ENCODE results near the gene ENKUR. TPM values are rescaled to one million over a fixed set of nuclear protein-coding genes. Genes with fewer than 3 reads are reported as not detected.

The ENKUR gene
- total and polyA plus RNA-seq, 10 of the 15 experiments (the other 5 are each of a cell fraction or from before 2014, with no cell fraction given): 0.01 to 0.19 (median 0.11) TPM; not detected in 6

DNA sequence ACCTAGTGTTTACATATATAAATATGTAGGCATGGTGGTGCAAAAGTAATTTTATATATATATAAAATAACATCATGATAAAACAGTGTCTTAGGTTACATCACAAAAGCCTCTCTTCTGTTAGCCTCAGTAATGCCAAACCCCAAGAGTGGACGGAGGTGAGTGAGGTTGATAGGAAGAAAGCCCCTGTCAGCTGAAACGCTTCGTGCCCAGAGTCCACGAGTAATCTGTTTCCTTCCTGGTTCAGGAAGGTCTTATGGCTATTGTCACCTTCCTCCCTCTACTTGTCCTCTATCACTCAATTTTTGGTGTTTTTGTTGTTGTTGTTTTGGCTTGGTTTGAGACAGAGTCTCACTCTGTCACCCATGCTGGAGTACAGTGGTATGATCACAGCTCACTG lies 41.9 kb upstream of the ENKUR start:
- no peaks in the 10 kb centered on the region for H3K36me3 ChIP-seq (ENCODE audit: control insufficient read depth in 2 of 2, insufficient read depth in 2 of 2, low read length in 1 of 2)
- no peaks in the 10 kb centered on the region for H3K4me1 ChIP-seq (ENCODE audit: control insufficient read depth, insufficient read depth, low read length)
- ChIA-PET RAD21 (ENCODE audit: unreplicated experiment) (interaction anchor here (0.5 kb wide), 1 partner anchor 376 kb away, joined by 3 read pairs; no protein-coding TSS in a partner anchor), POLR2A (interaction anchor here (0.6 kb wide), 1 partner anchor 10 kb away, joined by 3 read pairs; no protein-coding TSS in a partner anchor), CTCF (interaction anchor here (1.0 kb wide), 1 partner anchor 21 kb away, joined by 3 read pairs; no protein-coding TSS in a partner anchor), SMC1A (ENCODE audit: uncharacterized antibody, unreplicated experiment) (interaction anchor here (2.3 kb wide), 1 partner anchor 23 kb away, joined by 6 read pairs; no protein-coding TSS in a partner anchor)
- no peaks in the 10 kb centered on the region for H4K20me1 ChIP-seq (ENCODE audit: control insufficient read depth, insufficient read depth)
- H2AFZ ChIP-seq (ENCODE audit: control insufficient read depth, low read depth, low read length): no peak overlapping the region
- no peaks in the 10 kb centered on the region for H3K9me3 ChIP-seq (replicated peaks; ENCODE audit: control insufficient read depth, insufficient read depth, low read length)
- ATAC-seq: no peak
- H3K79me2 ChIP-seq (ENCODE audit: control insufficient read depth, insufficient read depth, low read length): no peaks in the 10 kb centered on the region
- no peak overlapping the region for H3K27ac ChIP-seq (ENCODE audit: control insufficient read depth, insufficient read depth)
- no peak for DNase-seq (ENCODE audit: low read depth, low spot score)
- in situ Hi-C loops (cut with MboI): no loop called here
- no peak overlapping the region for H3K9ac ChIP-seq (ENCODE audit: control insufficient read depth, insufficient read depth, low read length)
- BruUV-seq (replicated peaks): no TSS peak
- intact Hi-C loops (cut with micrococcal nuclease; ENCODE audit: unreplicated experiment): no loop called here
- FAIRE-seq: no peak
- H3K4me3 ChIP-seq: no peak overlapping the region
- no peak overlapping the region for H3K4me2 ChIP-seq (ENCODE audit: control insufficient read depth, insufficient read depth)
- WGBS (ENCODE audit: insufficient coverage, insufficient replicate concordance, low lambda C conversion rate, missing lambda C conversion rate): 46% methylated on average over 4 of the region's 4 CpGs
- no peaks in the 10 kb centered on the region for H3K27me3 ChIP-seq (replicated peaks in 1 of 2; ENCODE audit: control insufficient read depth in 2 of 2, insufficient read depth in 2 of 2, low read length in 1 of 2)
- TF ChIP-seq IRF4 (IDR thresholded peaks at IDR 0.05; ENCODE audit: low read depth, low read length) (no peak), REST (IDR thresholded peaks at IDR 0.05; ENCODE audit: low read depth, low read length) (no peak), HSF1 (IDR thresholded peaks at IDR 0.05; ENCODE audit: low read depth, low read length) (no peak), NFYA (IDR thresholded peaks at IDR 0.05; ENCODE audit: borderline replicate concordance, low read depth, low read length) (no peak), E4F1 (IDR thresholded peaks at IDR 0.05; ENCODE audit: borderline replicate concordance, partially characterized antibody) (no peak), CBFB (IDR thresholded peaks at IDR 0.05; ENCODE audit: low read depth) (no peak), NR2C1 (IDR thresholded peaks at IDR 0.05) (no peak), RELA (IDR thresholded peaks at IDR 0.05; ENCODE audit: borderline replicate concordance, partially characterized antibody) (no peak), HDAC6 (IDR thresholded peaks at IDR 0.05; ENCODE audit: unreplicated experiment) (no peak), WRNIP1 (IDR thresholded peaks at IDR 0.05; ENCODE audit: borderline replicate concordance, low read depth, low read length) (no peak), SMC3 (IDR thresholded peaks at IDR 0.05; ENCODE audit: borderline replicate concordance, low read length) (no peak), POU2F2 (IDR thresholded peaks at IDR 0.05; ENCODE audit: borderline replicate concordance, low read depth, low read length) (no peak), ZZZ3 (IDR thresholded peaks at IDR 0.05; ENCODE audit: control insufficient read depth, insufficient read length, low read depth) (no peak), RCOR1 (conservative IDR thresholded peaks at IDR 0.05; ENCODE audit: low read depth, low read length) (no peak), EP300 (IDR thresholded peaks at IDR 0.05; ENCODE audit: borderline replicate concordance in 1 of 2, control insufficient read depth in 1 of 2, low read depth in 2 of 2, low read length in 2 of 2) (no peak), RAD51 (IDR thresholded peaks at IDR 0.05) (no peak), MTA3 (IDR thresholded peaks at IDR 0.05; ENCODE audit: borderline replicate concordance, low read length) (no peak), ZSCAN29 (IDR thresholded peaks at IDR 0.05) (no peak)
